HepG2 (cell line): Measurements from ENCODE around the gene TTC28. TPM values are rescaled to one million over a fixed set of nuclear protein-coding genes. Genes with fewer than 3 reads are reported as not detected.

Experiments used
- DMTF1 ChIP-seq: sonication (generic); formaldehyde crosslinking; IDR thresholded peaks from 2 replicates; pipeline ENCODE4 v1.4.0; 2020; ENCODE audit warnings: mild to moderate bottlenecking, missing genetic modification reagents
- HDAC6 ChIP-seq: fragments of 200-600 bp; sonication (generic); IDR thresholded peaks from 2 replicates; pipeline ENCODE4 v1.7.0; 2017; ENCODE audit warnings: mild to moderate bottlenecking, antibody characterized with exemption, low read length, low read depth
- KDM4B ChIP-seq: sonication (generic); formaldehyde crosslinking; IDR thresholded peaks from 2 replicates; pipeline ENCODE4 v1.4.0; 2020; ENCODE audit warnings: missing genetic modification reagents
- KDM5A ChIP-seq: fragments of 200-600 bp; sonication (generic); IDR thresholded peaks from 2 replicates; pipeline ENCODE4 v1.7.0; 2018; ENCODE audit warnings: antibody characterized with exemption, mild to moderate bottlenecking, low read length, borderline replicate concordance
- LCORL ChIP-seq, 2 experiments: fragments of 450-650 bp in 1 of 2; sonication (generic) in 1 of 2; formaldehyde crosslinking in 1 of 2; IDR thresholded peaks; 2 replicates each; pipeline versions ENCODE4 v1.5.0 to v1.6.1; 2017 to 2020; ENCODE audit warnings: antibody characterized with exemption in 1 of 2, missing genetic modification reagents in 1 of 2
- NFE2 ChIP-seq: sonication (generic); formaldehyde crosslinking; IDR thresholded peaks from 2 replicates; pipeline ENCODE4 v1.4.0; 2020; ENCODE audit warnings: missing genetic modification reagents
- PTBP1 ChIP-seq: fragments of 200-400 bp; formaldehyde crosslinking; IDR thresholded peaks from 2 replicates; pipeline ENCODE4 v1.6.1; 2018; ENCODE audit warnings: low read length, low read depth; ENCODE audit not compliant: poor library complexity, severe bottlenecking
- TRIM22 ChIP-seq: fragments of 450-650 bp; IDR thresholded peaks from 2 replicates; pipeline ENCODE4 v1.6.1; 2017
- ZNF17 ChIP-seq: sonication (generic); formaldehyde crosslinking; IDR thresholded peaks from 2 replicates; pipeline ENCODE4 v1.5.0; 2020; ENCODE audit warnings: mild to moderate bottlenecking, missing genetic modification reagents
- ZNF207 ChIP-seq: fragments of 450-650 bp; IDR thresholded peaks from 2 replicates; pipeline ENCODE4 v1.6.1; 2016; ENCODE audit warnings: antibody characterized with exemption, borderline replicate concordance
- ZNF557 ChIP-seq: sonication (generic); formaldehyde crosslinking; IDR thresholded peaks from 2 replicates; pipeline ENCODE4 v1.4.0; 2020; ENCODE audit warnings: missing genetic modification reagents
- ZNF652 ChIP-seq: IDR thresholded peaks from 2 replicates; pipeline ENCODE4 v1.6.1; 2016; ENCODE audit warnings: low read depth, borderline replicate concordance
- ZNF781 ChIP-seq: sonication (generic); formaldehyde crosslinking; IDR thresholded peaks from 2 replicates; pipeline ENCODE4 v1.5.1; 2020; ENCODE audit warnings: borderline replicate concordance, mild to moderate bottlenecking, missing genetic modification reagents; ENCODE audit errors: not compliant biosample characterization
- ZSCAN20 ChIP-seq: sonication (generic); formaldehyde crosslinking; IDR thresholded peaks from 2 replicates; pipeline ENCODE4 v1.4.0; 2020; ENCODE audit warnings: missing genetic modification reagents, mild to moderate bottlenecking, borderline replicate concordance
- ZSCAN31 ChIP-seq: sonication (generic); formaldehyde crosslinking; IDR thresholded peaks from 2 replicates; pipeline ENCODE4 v1.5.0; 2020; ENCODE audit warnings: low read depth, mild to moderate bottlenecking, missing genetic modification reagents
- polyA plus RNA-seq, 8 experiments: library from polyadenylated mRNA; depleted of rRNA in 3 of 8; stranded (reverse) in 7 of 8; unstranded in 1 of 8; fragments of >200 nt; fragmentation: Illumina TruSeq in 4 of 8; extraction: Trizol in 4 of 8; gene quantifications; 2 replicates each; pipeline versions ENCODE4 v1.2.1 to v1.2.3, GENCODE V29; 2011 to 2016; ENCODE audit warnings: low read depth in 4 of 8, missing spikeins in 1 of 8, mixed read lengths in 1 of 8; ENCODE audit not compliant: insufficient read depth in 1 of 8
- total RNA-seq, 5 experiments: library from RNA; depleted of rRNA; stranded (reverse); fragments of >200 nt; fragmentation: Illumina TruSeq; extraction: Trizol; gene quantifications; 2 replicates each; pipeline ENCODE4 v1.2.3, GENCODE V29; 2016; ENCODE audit warnings: low read depth in 1 of 5
- TF ChIP-seq, protein P1 (sequence below): sonication (generic); formaldehyde crosslinking; IDR thresholded peaks from one replicate; pipeline ENCODE4 v1.5.1; 2020; ENCODE audit warnings: mild to moderate bottlenecking, missing genetic modification reagents; ENCODE audit errors: not compliant biosample characterization

The TTC28 gene
- total and polyA plus RNA-seq, 2 of the 13 experiments (the other 11 are each of a cell fraction or from before 2014, with no cell fraction given) = 4.2 to 13.1 TPM

DNA sequence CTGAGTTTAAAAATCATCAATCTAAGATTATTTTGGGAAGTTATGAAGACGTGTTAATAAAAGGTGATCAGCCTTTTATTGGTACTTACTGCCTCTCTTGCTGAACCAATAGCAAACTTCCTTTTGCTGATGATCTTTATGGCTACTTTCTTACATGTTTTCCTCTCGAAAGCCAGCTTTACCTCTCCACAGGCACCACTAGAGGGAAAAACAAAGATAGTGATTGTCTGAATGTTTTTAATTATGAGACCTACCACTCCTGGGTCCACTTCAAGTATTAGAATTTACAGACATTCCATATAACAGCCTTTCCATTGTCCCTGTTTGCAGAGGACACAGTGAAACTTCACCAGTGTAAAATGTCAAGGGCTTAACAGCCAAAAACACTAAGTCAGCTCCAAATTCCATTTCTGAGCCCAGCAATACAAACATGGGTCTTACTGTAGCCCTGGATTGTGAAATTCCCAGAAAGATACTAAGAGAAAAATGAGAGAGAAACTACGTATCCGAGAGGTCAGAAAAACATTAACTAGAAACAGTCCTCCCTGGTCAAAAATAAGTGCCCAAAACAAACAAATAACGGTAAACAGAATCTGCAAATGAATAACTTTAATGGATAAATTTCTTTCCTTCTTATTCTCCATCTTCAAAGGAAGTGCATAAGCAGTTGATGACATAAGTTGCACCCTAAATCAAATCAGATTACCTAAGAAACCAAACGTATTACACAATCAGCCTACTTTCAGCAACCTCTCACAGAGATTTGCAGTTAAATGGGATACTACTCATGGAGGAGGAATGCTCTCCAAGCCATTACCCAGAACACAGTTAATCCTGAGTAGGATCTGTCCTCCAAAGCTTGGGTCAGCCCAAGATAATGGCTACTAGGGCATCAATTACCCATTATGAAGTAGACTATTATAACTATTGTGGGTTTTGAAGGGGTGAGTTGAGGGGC lies 32.5 kb upstream of the TTC28 start (continued):
- no peak for TF ChIP-seq DMTF1
- no peak for TF ChIP-seq ZNF17 (CRISPR knock-in tag)
- no peak for TF ChIP-seq ZNF207
- TF ChIP-seq ZSCAN31 (CRISPR knock-in tag) = no peak
- TF ChIP-seq ZSCAN20 (CRISPR knock-in tag) = no peak
- no peak for TF ChIP-seq NFE2
- peak; percentile 40; the same call in 1 of the 2 replicates for TF ChIP-seq LCORL (IDR thresholded peaks at IDR 0.05)
- peak; percentile 66; the same call in 1 of the 2 replicates for TF ChIP-seq LCORL (CRISPR knock-in tag; IDR thresholded peaks at IDR 0.05)
- TF ChIP-seq ZNF557 (CRISPR knock-in tag) = no peak
- TF ChIP-seq PTBP1 = no peak
- no peak for TF ChIP-seq ZNF781 (CRISPR knock-in tag)
- TF ChIP-seq, protein P1, sequence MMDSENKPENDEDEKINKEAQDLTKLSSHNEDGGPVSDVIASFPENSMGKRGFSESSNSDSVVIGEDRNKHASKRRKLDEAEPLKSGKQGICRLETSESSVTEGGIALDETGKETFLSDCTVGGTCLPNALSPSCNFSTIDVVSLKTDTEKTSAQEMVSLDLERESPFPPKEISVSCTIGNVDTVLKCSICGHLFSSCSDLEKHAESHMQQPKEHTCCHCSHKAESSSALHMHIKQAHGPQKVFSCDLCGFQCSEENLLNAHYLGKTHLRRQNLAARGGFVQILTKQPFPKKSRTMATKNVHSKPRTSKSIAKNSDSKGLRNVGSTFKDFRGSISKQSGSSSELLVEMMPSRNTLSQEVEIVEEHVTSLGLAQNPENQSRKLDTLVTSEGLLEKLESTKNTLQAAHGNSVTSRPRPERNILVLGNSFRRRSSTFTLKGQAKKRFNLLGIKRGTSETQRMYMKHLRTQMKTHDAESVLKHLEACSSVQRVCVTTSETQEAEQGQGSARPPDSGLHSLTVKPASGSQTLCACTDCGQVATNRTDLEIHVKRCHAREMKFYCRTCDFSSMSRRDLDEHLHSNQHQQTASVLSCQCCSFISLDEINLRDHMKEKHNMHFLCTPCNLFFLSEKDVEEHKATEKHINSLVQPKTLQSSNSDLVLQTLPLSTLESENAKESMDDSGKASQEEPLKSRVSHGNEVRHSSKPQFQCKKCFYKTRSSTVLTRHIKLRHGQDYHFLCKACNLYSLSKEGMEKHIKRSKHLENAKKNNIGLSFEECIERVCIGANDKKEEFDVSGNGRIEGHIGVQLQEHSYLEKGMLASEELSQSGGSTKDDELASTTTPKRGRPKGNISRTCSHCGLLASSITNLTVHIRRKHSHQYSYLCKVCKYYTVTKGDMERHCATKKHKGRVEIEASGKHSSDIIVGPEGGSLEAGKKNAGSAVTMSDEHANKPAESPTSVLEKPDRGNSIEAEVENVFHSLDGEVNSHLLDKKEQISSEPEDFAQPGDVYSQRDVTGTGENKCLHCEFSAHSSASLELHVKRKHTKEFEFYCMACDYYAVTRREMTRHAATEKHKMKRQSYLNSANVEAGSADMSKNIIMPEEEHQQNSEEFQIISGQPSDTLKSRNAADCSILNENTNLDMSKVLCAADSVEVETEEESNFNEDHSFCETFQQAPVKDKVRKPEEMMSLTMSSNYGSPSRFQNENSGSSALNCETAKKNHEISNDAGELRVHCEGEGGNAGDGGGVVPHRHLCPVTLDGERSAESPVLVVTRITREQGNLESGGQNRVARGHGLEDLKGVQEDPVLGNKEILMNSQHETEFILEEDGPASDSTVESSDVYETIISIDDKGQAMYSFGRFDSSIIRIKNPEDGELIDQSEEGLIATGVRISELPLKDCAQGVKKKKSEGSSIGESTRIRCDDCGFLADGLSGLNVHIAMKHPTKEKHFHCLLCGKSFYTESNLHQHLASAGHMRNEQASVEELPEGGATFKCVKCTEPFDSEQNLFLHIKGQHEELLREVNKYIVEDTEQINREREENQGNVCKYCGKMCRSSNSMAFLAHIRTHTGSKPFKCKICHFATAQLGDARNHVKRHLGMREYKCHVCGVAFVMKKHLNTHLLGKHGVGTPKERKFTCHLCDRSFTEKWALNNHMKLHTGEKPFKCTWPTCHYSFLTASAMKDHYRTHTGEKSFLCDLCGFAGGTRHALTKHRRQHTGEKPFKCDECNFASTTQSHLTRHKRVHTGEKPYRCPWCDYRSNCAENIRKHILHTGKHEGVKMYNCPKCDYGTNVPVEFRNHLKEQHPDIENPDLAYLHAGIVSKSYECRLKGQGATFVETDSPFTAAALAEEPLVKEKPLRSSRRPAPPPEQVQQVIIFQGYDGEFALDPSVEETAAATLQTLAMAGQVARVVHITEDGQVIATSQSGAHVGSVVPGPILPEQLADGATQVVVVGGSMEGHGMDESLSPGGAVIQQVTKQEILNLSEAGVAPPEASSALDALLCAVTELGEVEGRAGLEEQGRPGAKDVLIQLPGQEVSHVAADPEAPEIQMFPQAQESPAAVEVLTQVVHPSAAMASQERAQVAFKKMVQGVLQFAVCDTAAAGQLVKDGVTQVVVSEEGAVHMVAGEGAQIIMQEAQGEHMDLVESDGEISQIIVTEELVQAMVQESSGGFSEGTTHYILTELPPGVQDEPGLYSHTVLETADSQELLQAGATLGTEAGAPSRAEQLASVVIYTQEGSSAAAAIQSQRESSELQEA (CRISPR knock-in tag) = no peak
- TF ChIP-seq KDM4B (CRISPR knock-in tag) = no peak
- no peak for TF ChIP-seq ZNF652
- TF ChIP-seq HDAC6 = no peak
- no peak for TF ChIP-seq TRIM22
- TF ChIP-seq KDM5A = no peak; the same call in 1 of the 2 replicates
